ENCODE measurements around the gene SLC13A2. TPM values are rescaled to one million over a fixed set of nuclear protein-coding genes. Genes with fewer than 3 reads are reported as not detected.

SLC13A2 gene
- polyA plus RNA-seq, 6 donors from 2014 or later = not detected

DNA sequence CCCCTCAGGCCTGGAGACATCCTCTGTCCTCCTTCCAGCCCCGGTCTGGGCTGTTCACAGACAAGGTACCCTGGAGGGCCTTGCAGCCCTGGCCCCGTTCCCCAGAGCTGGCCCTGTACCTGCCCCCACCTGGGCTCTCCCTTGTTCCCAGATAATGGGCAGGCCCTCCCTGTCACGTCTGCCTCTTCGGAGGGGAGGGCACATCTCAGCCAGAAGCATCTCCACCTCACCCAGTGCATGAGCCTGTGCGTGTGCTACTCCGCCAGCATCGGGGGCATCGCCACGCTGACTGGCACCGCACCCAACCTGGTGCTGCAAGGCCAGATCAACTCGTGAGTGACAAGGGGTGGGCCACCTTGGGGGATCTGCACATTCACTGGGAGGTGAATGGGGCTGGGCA is 17.8 kb downstream of the SLC13A2 start:
- DNase-seq (no peak), ATAC-seq (ENCODE audit: low read depth in 2 of 2) (no peak)
- Mint-ChIP-seq H3K4me3 (no peak overlapping the region), H3K27ac (no peak overlapping the region), H3K36me3 (no peaks in the 10 kb centered on the region), H3K4me1 (peaks cover 8 to 19% (median 12%) of the 10 kb centered on the region in 3 donors), H3K27me3 (peaks cover 0 to 2% (median 0%) of the 10 kb centered on the region in 3 donors), H3K9me3 (no peaks in the 10 kb centered on the region)

DNA sequence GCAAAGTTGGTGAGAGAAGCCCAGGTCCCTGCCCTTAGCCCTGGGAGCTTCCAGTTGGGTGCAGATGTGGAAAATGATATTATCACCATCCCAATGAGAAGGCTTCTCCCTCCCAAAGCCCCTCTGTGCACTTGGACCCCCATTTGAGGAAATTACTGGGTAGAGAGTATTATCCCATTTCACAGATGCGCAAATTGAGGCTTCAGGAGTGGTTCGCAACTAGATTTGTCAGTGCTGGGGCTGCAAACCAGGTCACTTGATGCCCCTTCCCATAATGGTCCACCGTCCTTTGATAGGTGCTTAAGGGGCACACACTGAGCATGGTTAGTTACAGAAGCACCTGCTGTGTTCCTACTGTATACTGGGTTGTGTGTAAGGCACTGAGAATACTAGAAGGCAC is 18.4 kb downstream of the SLC13A2 start:
- Mint-ChIP-seq H3K27ac (peak overlapping the region in 1 of 6 donors; percentile 76), H3K4me3 (no peak overlapping the region), H3K36me3 (no peaks in the 10 kb centered on the region), H3K27me3 (no peaks in the 10 kb centered on the region), H3K9me3 (no peaks in the 10 kb centered on the region), H3K4me1 (peaks cover 8 to 19% (median 12%) of the 10 kb centered on the region in 3 donors)
- no peak for DNase-seq
- ATAC-seq (ENCODE audit: low read depth in 2 of 2) = no peak

DNA sequence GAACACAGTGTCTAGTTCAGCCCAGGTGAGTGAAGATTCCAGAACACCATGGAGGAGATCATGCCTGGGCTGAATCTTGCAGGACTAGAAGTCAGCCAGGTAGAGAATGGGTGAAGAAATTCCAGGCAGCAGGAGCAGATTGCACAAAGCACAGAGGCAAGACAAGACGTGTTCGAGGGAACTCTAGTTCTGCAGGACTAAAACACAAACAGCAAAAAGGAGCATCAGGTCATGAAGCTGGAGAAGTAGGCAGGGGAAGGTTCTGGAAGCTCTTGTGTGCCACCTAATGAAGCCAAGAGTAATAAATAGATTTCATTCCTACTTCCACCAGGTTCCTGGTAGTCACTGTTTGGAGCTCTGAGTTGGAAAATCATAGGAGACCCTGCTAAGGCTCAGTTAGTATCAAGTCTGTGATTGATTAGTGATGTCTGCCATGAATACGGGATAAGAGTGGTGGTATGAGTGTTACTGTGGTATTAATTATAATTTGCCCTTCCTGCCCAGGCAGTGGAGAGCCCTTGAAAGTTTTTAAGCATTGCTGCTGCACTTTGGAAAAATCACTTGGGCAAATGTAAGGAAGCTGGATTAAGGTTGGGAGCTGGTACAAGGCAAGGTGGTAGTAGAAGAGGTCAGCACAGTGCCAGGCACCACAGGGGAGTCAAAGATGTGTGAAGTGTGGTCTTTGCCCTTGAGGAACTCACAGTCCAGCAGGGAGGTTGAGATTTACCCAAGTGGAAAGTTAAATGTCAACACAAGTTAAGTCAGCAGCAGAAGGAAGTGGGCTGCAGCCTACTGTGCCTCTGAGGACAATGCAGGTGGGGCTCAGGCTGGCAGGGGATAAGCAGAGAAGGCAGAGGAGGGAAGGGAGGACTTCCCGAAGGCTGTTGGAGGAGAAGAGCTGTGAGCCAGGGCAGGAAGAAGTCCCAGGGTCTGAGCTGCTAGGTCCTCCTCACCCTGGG is 19.2 kb downstream of the SLC13A2 start:
- peak overlapping the region in 4 of 6 donors; percentile 4 to 61 (median 44) for H3K27ac Mint-ChIP-seq
- DNase-seq (no peak), ATAC-seq (ENCODE audit: low read depth in 2 of 2) (no peak)
- peaks cover 8 to 19% (median 12%) of the 10 kb centered on the region in 3 donors for H3K4me1 Mint-ChIP-seq
- peak overlapping the region in 2 of 8 donors; percentile 10 to 13 for H3K4me3 Mint-ChIP-seq
- H3K27me3 Mint-ChIP-seq = no peaks in the 10 kb centered on the region
- no peaks in the 10 kb centered on the region for H3K9me3 Mint-ChIP-seq
- no peaks in the 10 kb centered on the region for H3K36me3 Mint-ChIP-seq

DNA sequence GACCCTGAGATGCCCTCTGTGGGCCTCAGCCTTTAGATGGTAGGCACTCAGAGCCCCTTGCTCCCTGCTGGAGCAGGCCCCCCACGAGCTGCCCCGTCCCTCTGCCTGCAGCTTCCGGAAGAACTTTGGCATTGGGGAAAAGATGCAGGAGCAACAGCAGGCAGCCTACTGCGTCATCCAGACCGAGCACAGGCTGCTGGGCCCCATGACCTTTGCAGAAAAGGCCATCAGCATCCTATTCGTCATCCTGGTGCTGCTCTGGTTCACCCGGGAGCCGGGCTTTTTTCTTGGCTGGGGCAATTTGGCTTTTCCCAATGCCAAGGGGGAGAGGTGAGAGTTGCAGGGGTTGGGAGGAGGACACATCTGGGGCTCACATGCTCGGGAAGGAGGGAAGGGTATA is 20.0 kb downstream of the SLC13A2 start:
- no peak overlapping the region for H3K4me3 Mint-ChIP-seq
- DNase-seq (no peak), ATAC-seq (ENCODE audit: low read depth in 2 of 2) (no peak)
- no peaks in the 10 kb centered on the region for H3K9me3 Mint-ChIP-seq
- H3K36me3 Mint-ChIP-seq = no peaks in the 10 kb centered on the region
- H3K27me3 Mint-ChIP-seq = no peaks in the 10 kb centered on the region
- H3K4me1 Mint-ChIP-seq = peaks cover 8 to 19% (median 12%) of the 10 kb centered on the region in 3 donors
- H3K27ac Mint-ChIP-seq = peak overlapping the region in 1 of 6 donors; percentile 7

DNA sequence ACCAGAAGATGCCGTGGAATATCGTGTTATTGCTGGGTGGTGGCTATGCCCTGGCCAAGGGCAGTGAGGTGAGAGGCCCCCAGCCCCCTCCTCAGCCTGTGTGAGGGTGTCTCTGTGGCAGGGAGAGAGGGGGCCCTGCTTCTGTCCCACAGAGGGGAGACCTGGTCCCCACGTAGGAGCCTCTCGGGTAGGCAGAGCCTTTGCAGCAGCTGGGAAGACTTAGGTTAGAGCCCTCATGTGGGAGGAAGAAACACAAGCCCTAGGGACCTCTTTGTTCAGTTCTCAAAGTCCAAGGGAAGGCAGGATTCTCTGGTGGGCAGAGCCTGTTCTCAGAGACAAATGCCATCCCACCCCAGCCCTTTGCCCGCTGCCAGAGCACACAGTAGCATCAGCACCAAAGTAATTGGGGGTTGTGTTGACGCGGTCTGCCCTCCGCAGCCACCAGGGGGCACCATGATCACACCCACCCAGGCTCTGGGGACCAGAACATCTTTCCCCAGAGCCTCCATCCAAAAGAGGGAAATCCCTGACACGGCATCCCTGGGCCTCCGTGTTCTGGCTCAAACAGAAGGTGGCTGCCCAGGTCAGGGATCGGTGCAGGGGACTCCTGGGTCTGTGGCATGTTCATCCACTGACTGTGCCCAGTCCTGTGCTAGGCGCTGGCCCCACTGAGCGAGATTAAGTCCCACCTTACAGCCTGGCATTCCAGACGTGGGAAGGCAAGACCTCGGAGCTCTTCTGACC is 21.2 kb downstream of the SLC13A2 start:
- H3K4me3 Mint-ChIP-seq = no peak overlapping the region
- ATAC-seq (ENCODE audit: low read depth in 2 of 2) = peak; percentile 89 to 94
- H3K27me3 Mint-ChIP-seq = no peaks in the 10 kb centered on the region
- DNase-seq = peak; percentile 75
- H3K27ac Mint-ChIP-seq = peak overlapping the region in 1 of 6 donors; percentile 66
- H3K9me3 Mint-ChIP-seq = no peaks in the 10 kb centered on the region
- H3K4me1 Mint-ChIP-seq = peaks cover 8 to 19% (median 12%) of the 10 kb centered on the region in 3 donors
- H3K36me3 Mint-ChIP-seq = no peaks in the 10 kb centered on the region

DNA sequence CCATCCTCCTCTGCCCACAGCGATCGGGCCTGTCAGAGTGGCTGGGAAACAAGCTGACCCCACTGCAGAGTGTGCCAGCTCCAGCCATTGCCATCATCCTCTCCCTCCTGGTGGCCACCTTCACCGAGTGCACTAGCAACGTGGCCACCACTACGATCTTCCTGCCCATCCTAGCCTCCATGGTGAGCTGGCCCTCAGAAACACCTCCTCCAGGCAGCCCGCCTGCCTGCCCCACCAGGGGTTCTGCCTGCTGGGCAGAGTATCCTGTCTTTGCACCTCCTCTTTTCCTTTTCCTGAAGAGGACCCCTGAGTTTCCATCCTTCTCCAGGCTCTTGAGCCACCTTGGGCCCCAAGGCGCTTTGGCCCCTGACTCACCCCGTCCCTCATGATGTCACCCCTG is 22.2 kb downstream of the SLC13A2 start:
- peaks cover 12 to 22% (median 17%) of the 10 kb centered on the region in 3 donors for H3K4me1 Mint-ChIP-seq
- DNase-seq = no peak
- no peak for ATAC-seq (ENCODE audit: low read depth in 2 of 2)
- no peaks in the 10 kb centered on the region for H3K36me3 Mint-ChIP-seq
- H3K4me3 Mint-ChIP-seq = no peak overlapping the region
- peak overlapping the region in 1 of 6 donors; percentile 77 for H3K27ac Mint-ChIP-seq
- no peaks in the 10 kb centered on the region for H3K27me3 Mint-ChIP-seq
- H3K9me3 Mint-ChIP-seq = no peaks in the 10 kb centered on the region

DNA sequence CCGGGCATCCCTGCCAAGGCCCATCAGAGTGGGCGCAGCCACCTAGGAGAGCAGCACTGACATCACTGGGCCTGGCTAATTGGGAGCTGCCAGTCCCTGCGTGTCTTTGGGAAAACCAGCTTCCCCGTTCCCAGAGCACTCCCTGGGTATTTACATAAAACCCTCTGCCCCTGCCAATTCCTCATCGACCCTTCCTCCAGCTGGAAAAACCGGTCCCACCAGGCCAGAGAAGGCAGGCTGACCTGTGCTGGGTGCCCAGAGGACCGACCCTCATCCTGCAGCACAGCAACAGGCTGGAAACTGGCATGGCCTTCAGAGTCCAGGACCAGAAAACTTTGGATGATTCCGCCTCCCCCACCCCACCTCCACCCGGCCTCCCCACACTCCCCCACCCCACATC is 24.5 kb downstream of the SLC13A2 start:
- ATAC-seq (ENCODE audit: low read depth in 2 of 2) (no peak), DNase-seq (no peak)
- no peak overlapping the region for H3K27ac Mint-ChIP-seq
- no peak overlapping the region for H3K4me3 Mint-ChIP-seq
- no peaks in the 10 kb centered on the region for H3K9me3 Mint-ChIP-seq
- no peaks in the 10 kb centered on the region for H3K36me3 Mint-ChIP-seq
- peaks cover 16 to 22% (median 21%) of the 10 kb centered on the region in 3 donors for H3K4me1 Mint-ChIP-seq
- no peaks in the 10 kb centered on the region for H3K27me3 Mint-ChIP-seq

DNA sequence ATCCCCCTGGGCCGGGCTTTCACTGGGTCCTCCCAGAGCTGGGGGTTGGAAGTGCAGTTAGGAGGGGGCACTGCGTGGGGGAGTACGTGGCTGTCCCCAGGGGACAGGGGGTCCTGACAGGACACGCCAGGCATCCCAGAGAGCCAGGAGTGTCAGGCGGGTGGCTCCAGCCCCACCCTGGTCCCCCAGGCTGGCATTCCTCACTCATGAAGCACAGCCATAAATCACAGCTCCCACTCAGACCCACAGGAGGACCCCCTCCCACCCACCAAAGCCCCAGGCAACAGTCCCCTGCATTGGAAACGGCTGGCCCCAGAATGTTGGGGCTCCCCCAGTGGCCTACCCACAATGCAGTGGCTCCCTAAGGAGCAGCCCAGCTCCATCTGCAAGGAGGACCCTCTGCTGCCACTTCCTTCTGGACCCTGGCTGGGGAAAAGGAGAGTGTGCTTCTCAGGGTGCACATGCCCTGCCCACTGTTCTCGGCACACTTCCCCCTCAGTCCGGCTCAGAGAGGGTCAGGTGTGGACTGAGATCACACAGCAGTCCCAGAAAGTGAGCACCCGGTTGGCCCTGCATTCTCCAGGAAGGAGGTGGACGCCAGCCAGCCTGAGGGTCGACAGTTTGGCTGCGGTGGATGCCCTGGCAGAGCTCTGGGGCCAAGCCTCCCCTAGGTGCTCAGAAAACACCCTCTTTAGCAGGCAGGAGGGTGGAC is 25.4 kb downstream of the SLC13A2 start:
- Mint-ChIP-seq H3K4me1 (peaks cover 14 to 20% (median 18%) of the 10 kb centered on the region in 3 donors), H3K4me3 (no peak overlapping the region), H3K27ac (no peak overlapping the region), H3K27me3 (no peaks in the 10 kb centered on the region), H3K9me3 (no peaks in the 10 kb centered on the region), H3K36me3 (no peaks in the 10 kb centered on the region)
- DNase-seq (no peak), ATAC-seq (ENCODE audit: low read depth in 2 of 2) (no peak)

DNA sequence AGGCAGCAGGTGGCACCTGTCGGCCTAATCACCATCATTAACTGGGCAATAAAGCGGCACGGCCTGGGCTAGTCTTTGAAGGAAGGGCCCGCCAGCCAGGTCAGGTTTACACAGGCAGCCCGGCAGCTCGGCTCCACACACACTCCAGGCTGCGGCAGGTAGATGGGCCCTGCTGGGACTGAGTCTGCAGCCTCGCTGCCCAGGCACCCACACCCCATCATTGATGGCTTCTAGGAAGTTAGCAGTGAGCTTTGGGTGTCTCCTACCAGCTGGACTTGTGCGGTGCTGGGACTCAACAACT is 25.9 kb downstream of the SLC13A2 start:
- no peaks in the 10 kb centered on the region for H3K27me3 Mint-ChIP-seq
- no peak for DNase-seq
- no peak overlapping the region for H3K27ac Mint-ChIP-seq
- peaks cover 14 to 20% (median 18%) of the 10 kb centered on the region in 3 donors for H3K4me1 Mint-ChIP-seq
- H3K9me3 Mint-ChIP-seq = no peaks in the 10 kb centered on the region
- no peaks in the 10 kb centered on the region for H3K36me3 Mint-ChIP-seq
- H3K4me3 Mint-ChIP-seq = no peak overlapping the region
- no peak for ATAC-seq (ENCODE audit: low read depth in 2 of 2)

DNA sequence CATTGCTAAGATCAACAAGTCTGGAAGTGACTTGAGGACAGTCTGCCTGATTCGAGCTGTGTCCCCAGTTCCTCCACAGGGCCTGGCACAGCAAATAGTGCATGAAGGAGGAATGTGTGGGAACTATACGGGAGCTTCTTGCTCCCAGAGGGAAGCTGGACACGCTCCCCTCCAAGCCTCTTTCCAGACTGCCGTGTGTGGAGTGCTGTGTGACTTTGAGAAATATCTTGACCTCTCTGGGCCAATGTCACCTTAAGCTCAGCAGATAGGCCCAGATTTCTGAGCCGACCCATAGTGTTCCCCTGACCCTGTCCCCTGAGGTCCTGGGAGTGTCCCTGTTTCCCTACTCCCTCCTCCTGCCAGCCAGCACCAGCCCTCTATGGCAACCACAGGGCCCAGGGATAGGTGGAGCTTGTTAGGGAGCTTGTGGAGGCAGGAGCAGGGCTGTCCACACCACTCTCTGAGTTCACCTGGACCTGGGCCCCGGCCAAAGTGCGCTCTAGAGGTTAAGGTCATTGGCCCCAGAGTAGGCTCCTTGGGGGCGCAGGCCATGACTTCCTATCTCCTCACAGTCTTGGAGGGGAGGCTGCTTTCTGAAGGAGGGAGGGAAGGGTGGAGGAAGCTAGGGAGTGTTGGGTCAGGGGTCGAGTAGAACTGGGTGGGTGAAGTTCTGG is 26.4 kb downstream of the SLC13A2 start:
- Mint-ChIP-seq H3K9me3 (no peaks in the 10 kb centered on the region), H3K27ac (no peak overlapping the region), H3K4me1 (peaks cover 14 to 17% (median 14%) of the 10 kb centered on the region in 3 donors), H3K36me3 (no peaks in the 10 kb centered on the region), H3K4me3 (no peak overlapping the region), H3K27me3 (peaks cover 0 to 2% (median 2%) of the 10 kb centered on the region in 3 donors)
- ATAC-seq (ENCODE audit: low read depth in 2 of 2) = no peak
- DNase-seq = no peak

DNA sequence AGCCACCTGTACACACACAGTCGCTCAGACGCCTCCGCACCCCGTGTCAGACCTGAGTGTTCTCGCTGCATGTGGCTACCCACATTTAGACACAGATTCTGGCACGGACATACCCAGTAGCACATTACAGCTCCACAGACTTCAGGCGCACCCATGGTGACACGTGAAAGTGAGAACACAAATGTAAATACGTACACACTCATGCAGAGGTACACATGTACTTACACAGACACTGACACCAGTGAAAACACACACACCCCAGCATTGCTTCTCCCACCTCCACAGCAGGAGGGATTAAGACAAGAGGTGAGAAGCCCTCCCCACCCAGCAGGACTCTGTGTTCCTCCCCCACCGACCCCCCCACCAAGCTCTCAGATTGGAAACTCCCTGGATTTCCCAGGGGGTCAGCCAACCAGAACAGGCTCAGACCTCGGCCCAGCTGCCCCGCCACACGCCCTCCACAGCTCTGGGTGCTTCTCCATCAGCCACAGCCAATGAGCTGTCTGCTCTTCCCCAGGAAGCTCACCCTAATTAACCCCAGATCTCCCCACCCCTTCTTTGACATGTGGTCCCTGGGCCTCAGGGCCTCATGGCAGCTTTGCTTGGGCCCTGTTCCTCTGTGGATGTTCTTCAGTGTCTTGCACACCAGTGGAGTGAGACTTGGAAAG is 27.4 kb downstream of the SLC13A2 start:
- H3K4me3 Mint-ChIP-seq = no peak overlapping the region
- H3K27ac Mint-ChIP-seq = peak overlapping the region in 3 of 6 donors; percentile 21 to 87 (median 26)
- H3K36me3 Mint-ChIP-seq = no peaks in the 10 kb centered on the region
- H3K4me1 Mint-ChIP-seq = peaks cover 13 to 15% (median 14%) of the 10 kb centered on the region in 3 donors
- DNase-seq (no peak), ATAC-seq (ENCODE audit: low read depth in 2 of 2) (peak; percentile 71 to 85)
- H3K9me3 Mint-ChIP-seq = no peaks in the 10 kb centered on the region
- peaks cover 0 to 13% (median 13%) of the 10 kb centered on the region in 3 donors for H3K27me3 Mint-ChIP-seq

DNA sequence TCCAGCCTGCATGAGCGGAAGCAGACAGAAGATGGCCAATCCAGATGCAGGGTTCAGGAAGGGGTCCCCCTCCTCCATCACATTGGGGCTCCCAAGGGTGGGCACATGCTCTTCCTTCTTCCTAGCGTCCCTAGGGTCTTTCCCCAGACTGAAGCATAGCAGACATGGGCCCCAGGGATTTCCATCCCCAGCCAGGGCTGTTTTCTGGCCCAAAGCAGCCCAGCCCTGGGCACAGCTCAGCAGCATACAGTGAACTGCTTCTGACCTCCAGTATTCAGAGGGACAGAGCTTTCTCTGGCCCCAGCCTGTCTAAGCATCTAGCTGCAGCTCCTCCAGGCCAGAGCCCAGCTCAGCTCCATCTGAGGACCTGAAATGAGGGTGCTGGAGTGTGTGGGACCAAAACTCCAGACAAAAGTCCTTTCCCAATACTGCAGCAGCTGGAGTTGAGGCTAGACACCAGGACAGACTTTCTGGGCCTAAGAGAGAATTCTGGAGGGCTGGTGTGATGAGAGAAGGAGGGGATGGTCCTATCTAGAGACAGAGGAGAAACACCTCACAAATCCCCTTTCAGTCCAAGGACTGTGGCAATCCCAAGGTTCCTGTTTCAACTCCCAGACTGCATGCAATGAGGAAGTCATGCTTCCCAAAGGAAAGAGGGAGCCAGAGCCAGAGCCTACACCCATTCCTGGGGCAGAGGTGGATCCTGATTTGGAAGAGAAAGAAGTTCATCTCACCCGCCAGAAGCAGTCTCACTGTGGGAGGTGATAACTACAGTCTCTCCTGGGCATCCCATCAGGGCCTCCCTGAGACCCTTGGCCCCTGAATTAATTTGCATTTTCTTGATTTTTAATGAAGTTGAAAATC is 28.2 kb downstream of the SLC13A2 start:
- no peak overlapping the region for H3K27ac Mint-ChIP-seq
- H3K4me1 Mint-ChIP-seq = peaks cover 13 to 15% (median 14%) of the 10 kb centered on the region in 3 donors
- no peaks in the 10 kb centered on the region for H3K36me3 Mint-ChIP-seq
- no peaks in the 10 kb centered on the region for H3K9me3 Mint-ChIP-seq
- ATAC-seq (ENCODE audit: low read depth in 2 of 2) (no peak), DNase-seq (no peak)
- H3K4me3 Mint-ChIP-seq = no peak overlapping the region
- H3K27me3 Mint-ChIP-seq = peaks cover 0 to 19% (median 18%) of the 10 kb centered on the region in 3 donors

All from naive B cell (primary cell).